Activated naive CD4-positive, alpha-beta T cell treated with Interleukin-2 at 50 U/mL for 16 hours (primary cell): ENCODE measurements around the gene EXOSC1.
"Not testable (repeated sequence)": the region's sequence is repeated elsewhere in the genome, so short reads cannot be mapped to it uniquely, and the experiment has no call there.

ENCODE experiments used
- DNase-seq: peaks from one replicate; pipeline ENCODE4 v3.0.0-alpha.2; 2020

Gene EXOSC1

GRCh38 chr10:97407211-97407951, 38.4 kb downstream of the EXOSC1 start:
- DNase-seq: peak; percentile 66

- not testable (repeated sequence) for DNase-seq
Observed at GRCh38 chr10:97406483-97406882, 39.3 kb downstream of the EXOSC1 start.

- DNase-seq: no peak
Observed at GRCh38 chr10:97406064-97406463, 39.7 kb downstream of the EXOSC1 start.

- DNase-seq: no peak
Observed at GRCh38 chr10:97404044-97404443, 41.8 kb downstream of the EXOSC1 start.

GRCh38 chr10:97401455-97401919, 44.3 kb downstream of the EXOSC1 start:
- DNase-seq: no peak

- peak; percentile 79 for DNase-seq
Observed at GRCh38 chr10:97400665-97401454, 44.9 kb downstream of the EXOSC1 start, which contains the start of gene RRP12. Gene RRP12, minus strand, starts transcription at chr10:97401340. Its CDS starts 109 bp downstream, at chr10:97401231.

GRCh38 chr10:97399843-97400545, 45.8 kb downstream of the EXOSC1 start:
- DNase-seq: peak; percentile 55

GRCh38 chr10:97396056-97396455, 49.8 kb downstream of the EXOSC1 start:
- DNase-seq: no peak

GRCh38 chr10:97393034-97393573, 52.7 kb downstream of the EXOSC1 start:
- DNase-seq: no peak

GRCh38 chr10:97390091-97390490, 55.7 kb downstream of the EXOSC1 start:
- no peak for DNase-seq

GRCh38 chr10:97388152-97388551, 57.7 kb downstream of the EXOSC1 start:
- DNase-seq: no peak
